ENCODE data around the gene OR2T8.

The OR2T8 gene

GRCh38 chr1:247919952-247920351 is at the start of gene OR2T8:
TSS of gene OR2T8 (plus strand) at chr1:247920252. CDS start at chr1:247921018, 766 bp downstream.
- DNase-seq = no peak

GRCh38 chr1:247883346-247883745 is 36.7 kb upstream of the OR2T8 start:
- no peak for DNase-seq

- no peak for DNase-seq
Observed at GRCh38 chr1:247884797-247885413, 35.1 kb upstream of the OR2T8 start.

GRCh38 chr1:247895163-247895637 is 24.9 kb upstream of the OR2T8 start, which contains the start of gene OR2W3:
TSS of gene OR2W3 (plus strand) at chr1:247895587. CDS start at chr1:247895587, 0 bp downstream.
- no peak for DNase-seq

GRCh38 chr1:247895976-247896375 is 24.1 kb upstream of the OR2T8 start:
- no peak for DNase-seq

- no peak for DNase-seq
Observed at GRCh38 chr1:247904122-247904521, 15.9 kb upstream of the OR2T8 start.

GRCh38 chr1:247905181-247905580 is 14.9 kb upstream of the OR2T8 start:
- DNase-seq = no peak

- DNase-seq = no peak
Observed at GRCh38 chr1:247905910-247906503, 14.0 kb upstream of the OR2T8 start.

GRCh38 chr1:247906504-247907047 is 13.5 kb upstream of the OR2T8 start:
- DNase-seq = no peak

GRCh38 chr1:247908766-247909165 is 11.3 kb upstream of the OR2T8 start:
- DNase-seq = no peak

GRCh38 chr1:247913786-247914185 is 6.3 kb upstream of the OR2T8 start:
- DNase-seq = no peak

GRCh38 chr1:247914941-247915662 is 5.0 kb upstream of the OR2T8 start:
- no peak for DNase-seq

GRCh38 chr1:247923941-247924340 is 3.9 kb downstream of the OR2T8 start:
- DNase-seq = no peak

GRCh38 chr1:247924868-247925267 is 4.8 kb downstream of the OR2T8 start, which contains the start of gene OR2AJ1:
TSS of gene OR2AJ1 (plus strand) at chr1:247924889. CDS start at chr1:247933769, 8,880 bp downstream.
- no peak for DNase-seq

GRCh38 chr1:247933989-247934388 is 13.9 kb downstream of the OR2T8 start:
- DNase-seq = no peak

- no peak for DNase-seq
Observed at GRCh38 chr1:247935781-247936180, 15.7 kb downstream of the OR2T8 start.

GRCh38 chr1:247936415-247936814 is 16.4 kb downstream of the OR2T8 start:
- DNase-seq = no peak

GRCh38 chr1:247936965-247937734 is 17.1 kb downstream of the OR2T8 start:
- peak; percentile 95 for DNase-seq

- DNase-seq = no peak
Observed at GRCh38 chr1:247942624-247943023, 22.6 kb downstream of the OR2T8 start.

GRCh38 chr1:247948558-247948957 is 28.5 kb downstream of the OR2T8 start, which contains the start of gene OR2L8:
TSS of gene OR2L8 (plus strand) at chr1:247948858. CDS start at chr1:247948858, 0 bp downstream.
- DNase-seq = no peak

- DNase-seq = no peak
Observed at GRCh38 chr1:247953408-247953807, 33.4 kb downstream of the OR2T8 start.

- no peak for DNase-seq
Observed at GRCh38 chr1:247961791-247962190, 41.7 kb downstream of the OR2T8 start.

Measured in stimulated activated CD4-positive, alpha-beta T cell treated with anti-CD3 and anti-CD28 coated beads, Interleukin-4, amount 100 ng/mL, for 1 hour (primary cell).